Lung (tissue), 12 donors: Measurements from ENCODE around the gene SOSTDC1. TPM values are rescaled to one million over a fixed set of nuclear protein-coding genes. Genes with fewer than 3 reads are reported as not detected.
A peak's percentile ranks its signal among the peaks of the same experiment; 100 is the strongest.

Experiments
- ATAC-seq: fragments of 200-7000 bp; cut with Tn5 transposase; one replicate; pipeline ENCODE4 v1.9.1; 2020; ENCODE audit warnings: moderate number of reproducible peaks; ENCODE audit not compliant: insufficient read depth, low FRiP score
- DNase-seq, 3 donors: peaks; one replicate each; pipeline ENCODE4 v3.0.0-alpha.2; 2013 to 2017
- H3K27ac ChIP-seq, 2 donors: one replicate each; pipeline ENCODE4 v1.5.1; 2013; ENCODE audit warnings: mild to moderate bottlenecking in 2 of 2, moderate library complexity in 2 of 2, control low read depth in 1 of 2, inconsistent platforms in 1 of 2, low read depth in 1 of 2, low read length in 1 of 2
- H3K27me3 ChIP-seq, 3 donors: one replicate each; pipeline ENCODE4 v1.5.1; 2013; ENCODE audit warnings: low read length in 2 of 3; ENCODE audit not compliant: control insufficient read depth in 3 of 3, insufficient read depth in 3 of 3
- H3K36me3 ChIP-seq, 4 donors: one replicate each; pipeline ENCODE4 v1.5.1; 2013; ENCODE audit warnings: low read length in 4 of 4, mild to moderate bottlenecking in 1 of 4, moderate library complexity in 1 of 4; ENCODE audit not compliant: control insufficient read depth in 4 of 4, insufficient read depth in 4 of 4
- H3K4me1 ChIP-seq, 5 donors: one replicate each; pipeline ENCODE4 v1.5.1; 2013; ENCODE audit warnings: low read length in 5 of 5, mild to moderate bottlenecking in 2 of 5, moderate library complexity in 1 of 5; ENCODE audit not compliant: control insufficient read depth in 5 of 5, insufficient read depth in 5 of 5
- H3K4me3 ChIP-seq: one replicate; pipeline ENCODE4 v1.5.1; 2013; ENCODE audit warnings: mild to moderate bottlenecking, control low read depth, moderate library complexity
- H3K9ac ChIP-seq, 2 donors: one replicate each; pipeline ENCODE4 v1.5.1; 2013; ENCODE audit warnings: low read length in 2 of 2, control low read depth in 1 of 2; ENCODE audit not compliant: insufficient read depth in 1 of 2
- H3K9me3 ChIP-seq, 4 donors: one replicate each; pipeline ENCODE4 v1.5.1; 2013; ENCODE audit warnings: low read length in 3 of 4, mild to moderate bottlenecking in 1 of 4, moderate library complexity in 1 of 4; ENCODE audit not compliant: control insufficient read depth in 4 of 4, insufficient read depth in 3 of 4
- WGBS, 2 donors: extraction: QIAGEN DNeasy Blood & Tissue Kit; methylation state at CpG; one replicate each; pipeline ENCODE4 v1.1.7; 2013; 5-methylcytosine and 5-hydroxymethylcytosine counted together
- polyA plus RNA-seq, 2 donors: library from polyadenylated mRNA; stranded (reverse); fragments of 200-250 nt; gene quantifications; one replicate each; pipeline ENCODE4 v1.2.1, GENCODE V29; 2013
- total RNA-seq, 2 donors: library from RNA; depleted of rRNA in 1 of 2; stranded (reverse); fragments of >200 nt in 1 of 2; gene quantifications; one replicate each; pipeline ENCODE4 v1.2.1, GENCODE V29; 2014 to 2021
- TF ChIP-seq, protein P1 (sequence below): IDR thresholded peaks from 2 replicates; pipeline ENCODE4 v1.5.1; 2012; ENCODE audit warnings: mild to moderate bottlenecking; ENCODE audit errors: control extremely low read depth, extremely low read depth
- donor health status: control.
- donor health status: control.
- donor health status: Bipolar disorder and iron deficiency.
- donor health status: healthy.
- donor health status: DM: yes; HTN: yes; CAD: no.

The SOSTDC1 gene
- total and polyA plus RNA-seq, 4 donors = 1.1 to 32.1 (median 5.8) TPM

DNA sequence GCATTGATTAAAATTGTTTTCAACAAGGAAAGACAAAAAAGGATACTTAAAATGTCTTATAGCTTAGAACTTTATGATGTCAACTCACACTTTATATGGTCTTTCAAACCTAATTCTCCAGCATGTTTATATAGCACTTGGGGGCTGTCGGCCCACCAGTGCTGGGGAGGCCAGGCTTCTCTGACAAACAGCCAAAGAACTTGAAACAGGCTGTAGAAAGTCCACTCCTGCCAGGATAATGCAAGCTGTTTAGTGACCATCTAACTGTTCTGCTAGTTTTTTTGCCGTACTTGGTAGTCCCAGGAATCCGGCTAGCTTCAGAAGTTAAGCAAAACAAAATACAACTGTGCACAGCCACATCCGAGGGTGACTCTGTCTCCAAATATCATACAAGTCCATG is 13.6 kb upstream of the SOSTDC1 start:
- H3K9me3 ChIP-seq = no peaks in the 10 kb centered on the region
- no peak overlapping the region for H3K27ac ChIP-seq
- no peak overlapping the region for H3K9ac ChIP-seq
- 83 to 93% methylated on average over 4 of the region's 4 CpGs for WGBS, 2 donors
- H3K4me3 ChIP-seq = no peak overlapping the region
- TF ChIP-seq, protein P1, sequence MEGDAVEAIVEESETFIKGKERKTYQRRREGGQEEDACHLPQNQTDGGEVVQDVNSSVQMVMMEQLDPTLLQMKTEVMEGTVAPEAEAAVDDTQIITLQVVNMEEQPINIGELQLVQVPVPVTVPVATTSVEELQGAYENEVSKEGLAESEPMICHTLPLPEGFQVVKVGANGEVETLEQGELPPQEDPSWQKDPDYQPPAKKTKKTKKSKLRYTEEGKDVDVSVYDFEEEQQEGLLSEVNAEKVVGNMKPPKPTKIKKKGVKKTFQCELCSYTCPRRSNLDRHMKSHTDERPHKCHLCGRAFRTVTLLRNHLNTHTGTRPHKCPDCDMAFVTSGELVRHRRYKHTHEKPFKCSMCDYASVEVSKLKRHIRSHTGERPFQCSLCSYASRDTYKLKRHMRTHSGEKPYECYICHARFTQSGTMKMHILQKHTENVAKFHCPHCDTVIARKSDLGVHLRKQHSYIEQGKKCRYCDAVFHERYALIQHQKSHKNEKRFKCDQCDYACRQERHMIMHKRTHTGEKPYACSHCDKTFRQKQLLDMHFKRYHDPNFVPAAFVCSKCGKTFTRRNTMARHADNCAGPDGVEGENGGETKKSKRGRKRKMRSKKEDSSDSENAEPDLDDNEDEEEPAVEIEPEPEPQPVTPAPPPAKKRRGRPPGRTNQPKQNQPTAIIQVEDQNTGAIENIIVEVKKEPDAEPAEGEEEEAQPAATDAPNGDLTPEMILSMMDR = no peak
- peaks cover 0 to 16% (median 0%) of the 10 kb centered on the region in 5 donors for H3K4me1 ChIP-seq
- no peaks in the 10 kb centered on the region for H3K27me3 ChIP-seq
- DNase-seq (peak; percentile 66 to 91 (median 91)), ATAC-seq (no peak)
- no peaks in the 10 kb centered on the region for H3K36me3 ChIP-seq

DNA sequence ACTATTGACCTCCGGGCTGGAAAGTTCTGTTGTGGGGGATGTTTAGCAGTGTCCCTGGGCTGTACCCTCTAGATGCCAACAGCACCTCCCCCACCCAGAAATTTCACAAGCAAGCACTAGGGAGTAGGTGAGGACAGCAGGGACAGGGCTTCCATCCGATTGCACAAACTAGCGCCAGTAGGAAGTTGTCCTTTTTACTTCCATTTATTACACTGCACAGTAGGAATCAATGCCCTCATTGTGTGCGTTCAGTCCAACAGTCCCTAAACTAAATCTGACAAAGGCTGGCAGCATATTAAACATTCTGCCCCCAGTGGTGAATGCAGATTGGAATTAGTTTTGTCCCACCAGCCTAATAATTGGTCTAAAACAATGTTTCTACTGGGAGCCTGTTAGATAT is 6.4 kb upstream of the SOSTDC1 start:
- Histone ChIP-seq H3K27me3 (no peaks in the 10 kb centered on the region), H3K27ac (no peak overlapping the region), H3K4me3 (no peak overlapping the region), H3K9ac (no peak overlapping the region), H3K36me3 (no peaks in the 10 kb centered on the region), H3K4me1 (peaks cover 0 to 2% (median 0%) of the 10 kb centered on the region in 5 donors), H3K9me3 (no peaks in the 10 kb centered on the region)
- ATAC-seq = no peak
- 81 to 93% methylated on average over 4 of the region's 4 CpGs for WGBS, 2 donors
- DNase-seq = no peak
- TF ChIP-seq, protein P1 = no peak

DNA sequence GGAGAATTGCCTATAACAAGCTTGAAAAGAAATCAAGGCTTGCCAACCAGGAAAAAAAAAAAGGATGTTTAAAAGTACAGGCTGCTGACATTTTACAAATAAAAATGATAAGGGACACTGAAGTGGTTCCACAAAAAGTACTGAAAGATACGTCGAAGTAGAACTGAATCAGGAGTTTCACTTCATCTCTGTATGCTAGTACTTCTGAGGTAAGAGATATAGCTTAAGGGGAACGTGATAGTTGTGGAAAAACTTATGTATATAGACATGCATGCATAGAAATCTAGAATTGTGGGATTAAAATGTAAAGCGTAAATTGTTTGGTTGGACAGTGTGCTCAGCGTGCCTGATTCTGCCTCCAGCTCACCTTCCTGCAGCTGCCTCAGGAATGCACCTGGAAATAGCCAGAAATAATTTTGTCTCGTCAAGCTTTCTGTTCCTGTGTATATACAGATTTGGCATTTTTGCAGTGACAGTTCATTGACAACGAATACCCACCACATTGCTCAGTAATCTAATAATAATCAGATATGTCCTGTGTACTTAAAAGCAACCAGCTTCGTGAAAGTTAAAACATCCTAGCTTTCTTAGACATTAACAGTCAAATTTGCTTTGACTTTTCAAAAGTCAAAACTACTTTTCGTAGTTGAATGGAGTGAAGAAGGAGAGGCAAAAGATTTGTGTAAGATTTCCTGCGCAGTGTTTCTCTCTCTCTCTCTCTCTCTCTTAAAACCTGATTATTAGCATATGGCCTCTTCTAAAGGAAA is 1.4 kb downstream of the SOSTDC1 start:
- peak; percentile 22 for ATAC-seq
- Histone ChIP-seq H3K9me3 (no peaks in the 10 kb centered on the region), H3K36me3 (no peaks in the 10 kb centered on the region), H3K27me3 (no peaks in the 10 kb centered on the region), H3K4me1 (peaks cover 2 to 29% (median 3%) of the 10 kb centered on the region in 5 donors), H3K9ac (peak overlapping the region; percentile 42 to 82), H3K4me3 (no peak overlapping the region), H3K27ac (no peak overlapping the region)
- DNase-seq = peak in 2 of 3 donors; percentile 66 to 74
- TF ChIP-seq, protein P1 = no peak
- 45 to 69% methylated on average over 10 of the region's 10 CpGs for WGBS, 2 donors
